Measurements from ENCODE around the gene GPR15.

DNA sequence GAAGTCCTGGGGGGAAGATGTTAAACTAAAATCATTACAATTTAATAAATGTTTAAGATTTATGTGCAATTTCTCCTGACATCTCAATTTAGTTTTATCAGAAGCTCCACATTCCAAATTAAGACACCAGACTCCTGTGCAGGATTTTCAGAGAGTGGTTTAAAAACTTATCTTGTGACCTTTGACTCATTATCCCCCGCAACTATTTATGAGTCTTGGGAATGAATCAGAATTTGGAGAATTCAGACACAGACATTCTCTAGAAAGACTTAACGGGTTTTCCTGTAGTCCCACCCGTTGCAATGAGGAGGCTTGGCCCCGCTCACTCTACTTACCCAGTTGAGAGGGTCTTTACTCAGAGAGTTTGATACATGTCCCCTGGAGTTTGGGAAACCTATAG, 27.2 kb upstream of the GPR15 start:
- TF ChIP-seq, protein P1, sequence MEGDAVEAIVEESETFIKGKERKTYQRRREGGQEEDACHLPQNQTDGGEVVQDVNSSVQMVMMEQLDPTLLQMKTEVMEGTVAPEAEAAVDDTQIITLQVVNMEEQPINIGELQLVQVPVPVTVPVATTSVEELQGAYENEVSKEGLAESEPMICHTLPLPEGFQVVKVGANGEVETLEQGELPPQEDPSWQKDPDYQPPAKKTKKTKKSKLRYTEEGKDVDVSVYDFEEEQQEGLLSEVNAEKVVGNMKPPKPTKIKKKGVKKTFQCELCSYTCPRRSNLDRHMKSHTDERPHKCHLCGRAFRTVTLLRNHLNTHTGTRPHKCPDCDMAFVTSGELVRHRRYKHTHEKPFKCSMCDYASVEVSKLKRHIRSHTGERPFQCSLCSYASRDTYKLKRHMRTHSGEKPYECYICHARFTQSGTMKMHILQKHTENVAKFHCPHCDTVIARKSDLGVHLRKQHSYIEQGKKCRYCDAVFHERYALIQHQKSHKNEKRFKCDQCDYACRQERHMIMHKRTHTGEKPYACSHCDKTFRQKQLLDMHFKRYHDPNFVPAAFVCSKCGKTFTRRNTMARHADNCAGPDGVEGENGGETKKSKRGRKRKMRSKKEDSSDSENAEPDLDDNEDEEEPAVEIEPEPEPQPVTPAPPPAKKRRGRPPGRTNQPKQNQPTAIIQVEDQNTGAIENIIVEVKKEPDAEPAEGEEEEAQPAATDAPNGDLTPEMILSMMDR (IDR thresholded peaks at IDR 0.05): no peak
- no peak for TF ChIP-seq POLR2A (IDR thresholded peaks at IDR 0.05)

All from testis (tissue), 2 donors.